HepG2 (cell line): ENCODE results near the gene PHRF1. TPM values are rescaled to one million over a fixed set of nuclear protein-coding genes. Genes with fewer than 3 reads are reported as not detected.

ENCODE experiments used
- CBX5 ChIP-seq: sonication (generic); formaldehyde crosslinking; IDR thresholded peaks from 2 replicates; pipeline ENCODE4 v1.4.0; 2020; ENCODE audit warnings: missing genetic modification reagents, borderline replicate concordance
- E2F5 ChIP-seq: sonication (generic); formaldehyde crosslinking; conservative IDR thresholded peaks from 2 replicates; pipeline ENCODE4 v1.4.0; 2020; ENCODE audit warnings: missing genetic modification reagents
- ELF3 ChIP-seq: IDR thresholded peaks from 2 replicates; pipeline ENCODE4 v1.6.1; 2016; ENCODE audit warnings: missing genetic modification reagents, missing compliant biosample characterization
- GFI1 ChIP-seq: sonication (generic); formaldehyde crosslinking; IDR thresholded peaks from 2 replicates; pipeline ENCODE4 v1.5.0; 2020; ENCODE audit warnings: missing genetic modification reagents, mild to moderate bottlenecking, borderline replicate concordance
- KIAA2018 ChIP-seq: sonication (generic); formaldehyde crosslinking; IDR thresholded peaks from 2 replicates; pipeline ENCODE4 v1.5.0; 2020; ENCODE audit warnings: mild to moderate bottlenecking, missing genetic modification reagents, borderline replicate concordance
- NCOA5 ChIP-seq: sonication (generic); formaldehyde crosslinking; IDR thresholded peaks from 2 replicates; pipeline ENCODE4 v1.4.0; 2020; ENCODE audit warnings: missing genetic modification reagents
- NR2F2 ChIP-seq: IDR thresholded peaks from 2 replicates; pipeline ENCODE4 v1.6.1; 2012; ENCODE audit warnings: low read depth, inconsistent platforms, borderline replicate concordance
- PPARG ChIP-seq: conservative IDR thresholded peaks from 2 replicates; pipeline ENCODE4 v1.6.1; 2016; ENCODE audit warnings: missing biosample characterization, missing genetic modification reagents
- PRDM15 ChIP-seq: sonication (generic); formaldehyde crosslinking; IDR thresholded peaks from 2 replicates; pipeline ENCODE4 v1.4.0; 2020; ENCODE audit warnings: missing genetic modification reagents
- ZBTB3 ChIP-seq: sonication (generic); formaldehyde crosslinking; IDR thresholded peaks from 2 replicates; pipeline ENCODE4 v1.4.0; 2020; ENCODE audit warnings: low read depth, mild to moderate bottlenecking, moderate library complexity, missing genetic modification reagents, borderline replicate concordance
- ZFP37 ChIP-seq: sonication (generic); formaldehyde crosslinking; IDR thresholded peaks from 2 replicates; pipeline ENCODE4 v1.4.0; 2020; ENCODE audit warnings: missing genetic modification reagents, borderline replicate concordance
- ZFP41 ChIP-seq: sonication (generic); formaldehyde crosslinking; IDR thresholded peaks from 2 replicates; pipeline ENCODE4 v1.4.0; 2020; ENCODE audit warnings: mild to moderate bottlenecking, missing genetic modification reagents, borderline replicate concordance
- ZFYVE20 ChIP-seq: sonication (generic); formaldehyde crosslinking; IDR thresholded peaks from 2 replicates; pipeline ENCODE4 v1.8.0; 2023; ENCODE audit warnings: low read depth, mild to moderate bottlenecking, moderate library complexity, missing genetic modification reagents, borderline replicate concordance
- ZNF703 ChIP-seq: sonication (generic); formaldehyde crosslinking; IDR thresholded peaks from 2 replicates; pipeline ENCODE4 v1.5.1; 2020; ENCODE audit warnings: missing genetic modification reagents, mild to moderate bottlenecking, moderate library complexity, borderline replicate concordance
- ZNF746 ChIP-seq: sonication (generic); formaldehyde crosslinking; IDR thresholded peaks from 2 replicates; pipeline ENCODE4 v1.8.0; 2022; ENCODE audit warnings: mild to moderate bottlenecking, missing genetic modification reagents
- ZNF891 ChIP-seq: sonication (generic); formaldehyde crosslinking; IDR thresholded peaks from 2 replicates; pipeline ENCODE4 v1.5.0; 2020; ENCODE audit warnings: mild to moderate bottlenecking, missing genetic modification reagents
- polyA plus RNA-seq, 8 experiments: library from polyadenylated mRNA; depleted of rRNA in 3 of 8; stranded (reverse) in 7 of 8; unstranded in 1 of 8; fragments of >200 nt; fragmentation: Illumina TruSeq in 4 of 8; extraction: Trizol in 4 of 8; gene quantifications; 2 replicates each; pipeline versions ENCODE4 v1.2.1 to v1.2.3, GENCODE V29; 2011 to 2016; ENCODE audit warnings: low read depth in 4 of 8, missing spikeins in 1 of 8, mixed read lengths in 1 of 8; ENCODE audit not compliant: insufficient read depth in 1 of 8
- total RNA-seq, 5 experiments: library from RNA; depleted of rRNA; stranded (reverse); fragments of >200 nt; fragmentation: Illumina TruSeq; extraction: Trizol; gene quantifications; 2 replicates each; pipeline ENCODE4 v1.2.3, GENCODE V29; 2016; ENCODE audit warnings: low read depth in 1 of 5

Gene PHRF1
- total and polyA plus RNA-seq, 2 of the 13 experiments (the other 11 are each of a cell fraction or from before 2014, with no cell fraction given) = 8.2 to 16.7 TPM

- TF ChIP-seq KIAA2018 (CRISPR knock-in tag) = no peak
- TF ChIP-seq ZNF891 (CRISPR knock-in tag) = 0 out of 2 replicates have a peak, but pooled peaks have one; percentile 52
- no peak for TF ChIP-seq GFI1 (CRISPR knock-in tag)
- no peak for TF ChIP-seq ZFYVE20
- no peak for TF ChIP-seq E2F5 (CRISPR knock-in tag)
- TF ChIP-seq PRDM15 (CRISPR knock-in tag) = no peak
- TF ChIP-seq ZFP41 (CRISPR knock-in tag) = no peak
- TF ChIP-seq ZBTB3 = no peak
- no peak for TF ChIP-seq NCOA5 (CRISPR knock-in tag)
- TF ChIP-seq ZNF703 (CRISPR knock-in tag) = no peak
- TF ChIP-seq ELF3 (CRISPR knock-in tag) = peak; percentile 64; the same call in 1 of the 2 replicates
- 0 out of 2 replicates have a peak, but pooled peaks have one; percentile 15 for TF ChIP-seq ZNF746 (CRISPR knock-in tag)
- TF ChIP-seq ZFP37 (CRISPR knock-in tag) = no peak
- TF ChIP-seq PPARG (CRISPR knock-in tag) = no peak
- no peak for TF ChIP-seq NR2F2
- TF ChIP-seq CBX5 = peak; percentile 61; the same call in 1 of the 2 replicates
These were observed 21.6 kb upstream of the PHRF1 start (continued) for GRCh38 chr11:554428-555226.
